Tibial nerve (tissue), 3 donors: ENCODE results near the gene KCNH2.

Experiments
- POLR2A ChIP-seq, 2 donors: fragments of 450-650 bp; IDR thresholded peaks; one replicate each; pipeline ENCODE4 v1.6.1; 2017; ENCODE audit warnings: antibody characterized with exemption in 2 of 2, mild to moderate bottlenecking in 2 of 2, moderate library complexity in 2 of 2
- TF ChIP-seq, protein P1 (sequence below), 5 experiments: fragments of 200-600 bp in 3 of 5; fragments of 450-650 bp in 2 of 5; sonication (generic) in 3 of 5; IDR thresholded peaks; one replicate each; pipeline ENCODE4 v1.5.1; 2016 to 2019; ENCODE audit warnings: antibody characterized with exemption in 5 of 5, mild to moderate bottlenecking in 3 of 5, moderate library complexity in 2 of 5

DNA sequence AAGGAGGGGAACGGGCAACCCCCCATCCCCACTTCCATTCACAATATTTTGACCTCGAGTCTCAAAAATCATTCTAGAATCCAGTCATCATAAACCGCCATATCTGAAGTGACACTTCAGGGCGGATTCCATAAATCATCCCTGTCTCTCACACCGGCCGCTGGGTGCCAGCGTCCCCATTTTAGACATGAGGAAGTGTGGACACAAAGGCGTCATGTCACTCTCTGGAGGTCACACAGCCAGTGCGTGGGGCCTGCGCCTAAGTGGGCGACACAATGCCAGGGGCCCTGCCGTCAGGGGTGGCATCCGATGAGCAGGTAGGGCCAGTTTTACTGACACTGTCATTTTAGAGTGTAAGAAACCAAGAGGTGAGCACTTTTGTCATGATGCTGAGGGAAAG, 19.5 kb downstream of the KCNH2 start:
- TF ChIP-seq, protein P1, sequence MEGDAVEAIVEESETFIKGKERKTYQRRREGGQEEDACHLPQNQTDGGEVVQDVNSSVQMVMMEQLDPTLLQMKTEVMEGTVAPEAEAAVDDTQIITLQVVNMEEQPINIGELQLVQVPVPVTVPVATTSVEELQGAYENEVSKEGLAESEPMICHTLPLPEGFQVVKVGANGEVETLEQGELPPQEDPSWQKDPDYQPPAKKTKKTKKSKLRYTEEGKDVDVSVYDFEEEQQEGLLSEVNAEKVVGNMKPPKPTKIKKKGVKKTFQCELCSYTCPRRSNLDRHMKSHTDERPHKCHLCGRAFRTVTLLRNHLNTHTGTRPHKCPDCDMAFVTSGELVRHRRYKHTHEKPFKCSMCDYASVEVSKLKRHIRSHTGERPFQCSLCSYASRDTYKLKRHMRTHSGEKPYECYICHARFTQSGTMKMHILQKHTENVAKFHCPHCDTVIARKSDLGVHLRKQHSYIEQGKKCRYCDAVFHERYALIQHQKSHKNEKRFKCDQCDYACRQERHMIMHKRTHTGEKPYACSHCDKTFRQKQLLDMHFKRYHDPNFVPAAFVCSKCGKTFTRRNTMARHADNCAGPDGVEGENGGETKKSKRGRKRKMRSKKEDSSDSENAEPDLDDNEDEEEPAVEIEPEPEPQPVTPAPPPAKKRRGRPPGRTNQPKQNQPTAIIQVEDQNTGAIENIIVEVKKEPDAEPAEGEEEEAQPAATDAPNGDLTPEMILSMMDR (IDR thresholded peaks at IDR 0.05) = no peak
- TF ChIP-seq POLR2A (IDR thresholded peaks at IDR 0.05) = no peak
